Cortex of kidney (tissue), 1 donor: Measurements from ENCODE around the gene SLC25A18.
"Not testable (repeated sequence)": the region's sequence is repeated elsewhere in the genome, so short reads cannot be mapped to it uniquely, and the experiment has no call there.

Experiments used
- DNase-seq: peaks from one replicate; lab custom pipeline; 2025; lab: John Stamatoyannopoulos, UW

Gene SLC25A18, protein sequence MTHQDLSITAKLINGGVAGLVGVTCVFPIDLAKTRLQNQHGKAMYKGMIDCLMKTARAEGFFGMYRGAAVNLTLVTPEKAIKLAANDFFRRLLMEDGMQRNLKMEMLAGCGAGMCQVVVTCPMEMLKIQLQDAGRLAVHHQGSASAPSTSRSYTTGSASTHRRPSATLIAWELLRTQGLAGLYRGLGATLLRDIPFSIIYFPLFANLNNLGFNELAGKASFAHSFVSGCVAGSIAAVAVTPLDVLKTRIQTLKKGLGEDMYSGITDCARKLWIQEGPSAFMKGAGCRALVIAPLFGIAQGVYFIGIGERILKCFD

DNA sequence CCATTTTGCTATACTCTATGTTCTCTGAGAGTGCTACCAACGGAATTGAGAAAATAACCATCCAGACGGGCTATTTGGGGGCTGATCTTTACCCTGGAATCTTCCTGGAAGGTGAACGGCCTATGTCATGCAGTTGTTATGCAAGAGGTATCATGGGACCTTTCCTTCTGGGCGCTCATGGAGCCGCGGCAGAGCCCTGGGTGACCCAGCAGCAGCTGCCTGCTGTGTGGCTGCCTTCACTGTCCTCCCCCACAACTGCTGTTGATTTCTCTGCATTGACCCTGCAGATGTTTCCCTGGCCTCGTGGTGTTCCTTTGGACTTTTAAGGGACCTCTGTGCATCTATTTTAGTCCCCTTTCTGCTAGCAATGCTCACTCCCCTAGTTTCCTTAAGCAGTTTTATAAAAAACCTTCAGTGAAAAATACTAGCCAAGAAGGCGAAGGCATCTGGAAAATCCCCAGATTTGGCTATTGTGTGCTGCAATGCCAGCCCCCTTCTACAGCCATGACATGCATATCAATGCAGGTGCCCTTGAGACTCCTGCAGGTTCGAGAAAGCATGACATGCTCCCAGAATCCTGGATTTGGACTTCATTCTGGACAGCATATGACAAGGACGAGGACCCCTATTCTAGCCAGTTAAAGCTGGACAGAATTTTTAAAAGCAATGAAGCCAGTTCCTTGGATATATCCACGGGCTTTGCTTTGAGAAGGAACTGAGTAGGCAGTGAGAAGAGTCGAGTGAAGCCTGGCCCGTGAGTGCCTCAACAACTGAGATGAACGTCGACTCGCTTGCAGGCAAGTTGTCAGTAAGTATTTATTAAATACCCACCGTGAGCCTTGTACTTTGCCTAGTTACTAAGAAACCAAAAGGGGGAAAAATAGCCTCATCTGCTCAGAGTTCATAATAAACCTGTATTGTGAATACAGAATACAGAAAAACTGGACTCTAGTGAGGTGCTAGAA, at the start of gene SLC25A18:
Gene SLC25A18, plus strand, starts transcription at position 593 of the 965 bp plus-strand sequence. CDS start 16,447 bp downstream, outside the sequence.
- DNase-seq: no peak

DNA sequence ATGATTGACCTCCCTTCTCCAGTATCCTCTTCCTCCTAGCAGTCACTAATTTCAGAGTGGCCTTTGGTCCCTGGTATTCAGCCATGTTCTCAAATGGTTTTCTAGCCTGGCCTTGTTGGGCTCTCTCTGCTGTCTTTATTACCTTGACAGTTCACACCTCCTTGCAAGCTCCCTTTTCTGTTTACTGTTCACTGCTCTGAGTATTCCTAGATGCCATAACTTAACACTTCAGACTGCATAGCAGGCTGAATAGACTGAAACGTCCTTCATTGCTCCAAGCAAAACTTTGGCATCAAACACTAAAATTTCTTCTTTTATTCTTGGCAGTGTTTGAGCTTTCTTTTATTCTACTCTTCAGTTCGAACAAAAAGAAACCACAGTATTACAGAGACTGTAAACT, 49.7 kb upstream of the SLC25A18 start:
- DNase-seq: no peak

DNA sequence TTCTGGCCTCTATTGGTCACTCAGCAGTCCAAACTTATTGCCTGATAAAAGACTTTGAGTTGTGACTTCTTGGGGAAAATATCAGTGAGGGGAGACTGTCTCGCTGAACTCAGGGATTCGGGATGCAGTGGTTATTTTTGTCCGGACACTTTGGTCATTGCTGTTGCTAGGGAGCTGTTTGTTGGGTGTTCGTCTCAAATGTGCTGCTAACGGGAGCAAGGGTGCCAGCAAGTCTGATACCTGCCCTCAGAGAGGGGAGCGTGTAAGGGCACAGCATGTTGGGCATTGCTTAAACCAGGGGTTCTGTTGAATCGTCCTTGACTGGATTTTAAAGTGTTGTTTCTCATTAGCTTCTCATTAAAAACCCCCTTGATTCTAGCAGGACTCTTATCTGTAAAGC, 49.2 kb upstream of the SLC25A18 start:
- DNase-seq: no peak

DNA sequence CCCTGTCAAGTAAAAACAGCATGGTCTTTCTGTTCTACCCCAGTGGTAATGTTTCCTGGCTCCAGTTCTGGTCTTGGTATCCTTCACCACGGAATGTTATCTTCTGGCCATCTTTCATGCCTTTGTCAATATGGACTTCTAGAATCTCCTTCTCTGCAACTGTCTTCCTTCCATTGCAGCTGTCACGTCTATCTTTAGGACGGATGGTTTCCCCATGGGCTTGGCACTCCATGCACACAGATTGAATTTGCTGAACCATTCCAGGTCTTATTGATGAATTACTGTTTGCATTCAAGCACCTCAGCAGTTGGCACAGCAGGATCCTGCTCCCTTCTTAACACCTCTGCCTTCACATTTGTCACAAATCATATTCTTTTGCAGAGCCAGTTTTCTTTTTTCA, 44.9 kb upstream of the SLC25A18 start:
- no peak for DNase-seq

DNA sequence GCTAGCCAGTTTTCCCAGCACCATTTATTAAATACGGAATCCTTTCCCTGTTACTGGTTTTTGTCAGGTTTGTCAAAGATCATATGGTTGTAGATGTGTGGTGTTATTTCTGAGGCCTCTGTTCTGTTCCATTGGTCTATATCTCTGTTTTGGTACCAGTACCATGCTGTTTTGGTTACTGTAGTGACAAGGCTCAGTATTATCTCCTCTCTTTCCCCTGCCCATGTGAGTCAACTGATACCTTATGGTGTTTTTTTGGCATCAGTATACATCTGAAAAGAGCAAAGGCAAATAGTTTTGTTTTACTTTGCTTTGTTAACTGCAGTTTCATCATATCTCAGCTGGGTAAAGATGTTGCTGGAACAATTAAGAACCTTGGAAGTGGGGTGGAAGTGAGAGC, 41.3 kb upstream of the SLC25A18 start:
- not testable (repeated sequence) for DNase-seq

DNA sequence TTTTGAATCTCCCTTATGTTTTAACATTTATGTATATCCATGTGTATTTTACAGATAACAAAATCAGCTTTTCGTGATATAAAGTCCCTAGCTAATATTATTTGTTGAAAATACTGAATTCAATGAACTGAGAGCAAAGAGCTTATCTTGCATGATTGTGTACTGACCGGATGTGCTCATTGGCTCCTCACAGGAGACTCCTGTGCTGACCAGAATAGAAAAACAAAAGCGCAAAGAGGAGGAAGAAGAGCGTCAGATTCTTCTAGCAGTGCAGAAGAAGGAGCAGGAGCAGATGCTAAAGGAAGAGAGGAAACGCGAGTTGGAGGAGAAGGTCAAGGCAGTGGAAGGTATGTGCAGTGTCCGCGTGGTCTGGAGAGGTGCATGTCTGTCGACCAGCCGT, 39.4 kb upstream of the SLC25A18 start:
- DNase-seq: no peak

DNA sequence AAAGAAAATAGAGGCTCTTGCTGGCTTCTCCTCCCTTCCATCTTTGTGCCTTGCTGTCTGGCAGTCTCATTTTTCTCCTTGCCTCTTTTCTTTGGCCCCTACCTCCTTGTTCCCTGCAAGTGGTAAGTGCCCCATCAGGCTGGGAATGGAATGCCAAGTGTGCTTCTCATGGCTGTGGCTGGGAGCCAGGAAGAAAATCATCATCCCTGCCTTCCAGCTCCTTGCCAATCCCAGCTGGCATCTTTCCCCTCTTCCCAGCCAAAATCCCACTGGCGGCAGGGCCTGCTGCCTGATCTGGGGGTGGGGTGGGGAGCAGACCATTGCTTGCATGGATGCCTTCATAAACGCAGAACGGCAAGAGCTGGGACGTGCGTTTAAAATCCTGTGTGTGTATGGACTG, 27.0 kb upstream of the SLC25A18 start:
- DNase-seq: no peak

GRCh38 chr22:17537155-17537554, 26.1 kb upstream of the SLC25A18 start:
- no peak for DNase-seq

- no peak for DNase-seq
Measured at GRCh38 chr22:17540481-17540880, 22.8 kb upstream of the SLC25A18 start.

GRCh38 chr22:17541476-17541875, 21.8 kb upstream of the SLC25A18 start:
- no peak for DNase-seq

- no peak for DNase-seq
Measured at GRCh38 chr22:17542452-17542851, 20.8 kb upstream of the SLC25A18 start.

- no peak for DNase-seq
Measured at GRCh38 chr22:17548010-17548755, 15.1 kb upstream of the SLC25A18 start.

- DNase-seq: no peak
Measured at GRCh38 chr22:17548756-17549035, 14.6 kb upstream of the SLC25A18 start.

DNA sequence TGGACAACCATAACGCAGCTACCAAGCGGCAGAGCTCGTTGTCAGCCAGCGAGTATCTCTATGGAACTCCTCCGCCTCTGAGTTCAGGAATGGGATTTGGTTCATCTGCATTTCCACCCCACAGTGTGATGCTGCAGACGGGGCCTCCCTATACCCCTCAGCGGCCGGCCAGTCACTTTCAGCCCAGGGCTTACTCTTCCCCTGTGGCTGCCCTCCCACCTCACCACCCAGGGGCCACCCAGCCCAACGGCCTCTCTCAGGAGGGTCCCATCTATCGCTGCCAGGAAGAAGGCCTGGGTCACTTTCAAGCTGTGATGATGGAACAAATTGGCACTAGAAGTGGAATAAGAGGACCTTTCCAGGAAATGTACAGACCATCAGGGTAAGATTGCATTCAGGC, 14.1 kb upstream of the SLC25A18 start:
- no peak for DNase-seq

DNA sequence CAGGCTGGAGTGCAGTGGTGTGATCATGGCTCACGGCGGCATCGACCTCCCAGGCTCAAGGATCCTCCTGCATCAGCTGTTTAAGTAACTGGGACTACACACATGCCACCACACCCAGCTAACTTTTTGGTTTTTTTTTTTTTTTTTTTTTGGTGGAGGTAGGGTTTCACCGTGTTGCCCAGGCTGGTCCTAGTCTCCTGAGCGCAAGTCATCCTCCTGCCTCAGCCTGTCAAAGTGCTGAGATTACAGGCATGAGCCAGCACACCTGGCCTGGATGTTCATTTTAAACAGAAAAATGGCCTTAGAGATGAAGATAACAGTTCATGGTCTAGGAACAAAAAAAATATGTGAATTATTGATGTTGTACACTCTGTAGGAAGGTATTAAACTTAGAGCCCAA, 13.6 kb upstream of the SLC25A18 start:
- no peak for DNase-seq

DNA sequence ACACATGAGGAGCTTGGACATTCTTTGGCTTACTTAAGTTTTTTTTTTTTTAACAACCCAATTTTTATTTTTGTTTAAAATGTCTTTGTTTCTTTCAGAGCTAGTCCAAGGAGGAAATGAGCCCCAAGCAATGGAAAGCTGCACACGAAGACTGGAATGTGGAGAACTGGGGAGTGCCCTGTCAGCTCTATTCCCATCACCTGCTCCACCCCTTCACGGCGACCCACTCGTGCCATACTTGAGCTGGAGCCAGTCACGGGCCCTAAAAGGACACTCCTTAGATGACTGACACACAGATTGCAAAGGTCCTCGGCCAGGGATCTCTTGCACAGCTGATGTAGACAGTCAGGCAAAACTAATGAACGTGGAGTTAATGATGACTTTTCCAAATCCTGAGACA, 10.6 kb upstream of the SLC25A18 start:
- no peak for DNase-seq

GRCh38 chr22:17554814-17555213, 8.5 kb upstream of the SLC25A18 start:
- DNase-seq: no peak

DNA sequence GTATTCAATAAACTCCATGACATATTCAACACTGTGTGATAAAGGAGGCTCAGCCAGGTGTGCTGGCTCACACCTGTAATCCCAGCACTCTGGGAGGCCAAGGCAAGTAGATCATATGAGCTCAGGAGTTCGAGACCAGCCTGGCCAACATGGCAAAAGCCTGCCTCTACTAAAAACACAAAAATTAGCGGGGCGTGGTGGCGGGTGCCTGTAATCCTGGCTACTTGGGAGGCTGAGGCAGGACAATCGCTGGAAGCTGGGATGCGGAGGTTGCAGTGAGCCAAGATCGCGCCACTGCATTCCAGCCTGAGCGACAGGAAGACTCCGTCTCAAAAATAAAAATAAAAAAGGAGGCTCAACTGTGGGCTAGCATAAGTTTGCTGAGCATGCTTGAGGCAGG, 4.1 kb upstream of the SLC25A18 start:
- DNase-seq: no peak

DNA sequence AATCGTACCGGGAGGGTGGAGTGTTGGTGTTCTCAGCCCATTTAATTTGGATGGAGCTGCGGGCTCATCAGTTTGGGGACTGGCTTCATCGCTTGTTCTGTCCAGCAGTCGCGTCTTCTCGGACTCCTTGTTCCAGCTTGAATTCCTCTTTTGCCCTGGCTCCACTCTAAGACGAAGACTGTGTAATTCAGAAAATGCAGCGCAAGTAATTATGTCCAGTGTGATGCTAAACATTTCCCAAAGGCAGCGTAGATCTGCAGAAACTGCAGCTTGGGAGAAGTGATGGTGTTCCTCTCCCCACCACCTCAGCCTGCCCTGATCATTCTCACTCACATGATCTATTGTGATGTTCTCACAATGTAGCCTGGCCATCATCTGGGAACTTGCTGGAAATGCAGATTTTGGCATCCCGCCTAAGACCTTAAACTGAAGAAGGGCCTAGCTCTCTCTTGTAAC, 666 bp downstream of the SLC25A18 start:
- DNase-seq: no peak

- DNase-seq: not testable (repeated sequence)
Measured at GRCh38 chr22:17566016-17566687, 2.9 kb downstream of the SLC25A18 start.

DNA sequence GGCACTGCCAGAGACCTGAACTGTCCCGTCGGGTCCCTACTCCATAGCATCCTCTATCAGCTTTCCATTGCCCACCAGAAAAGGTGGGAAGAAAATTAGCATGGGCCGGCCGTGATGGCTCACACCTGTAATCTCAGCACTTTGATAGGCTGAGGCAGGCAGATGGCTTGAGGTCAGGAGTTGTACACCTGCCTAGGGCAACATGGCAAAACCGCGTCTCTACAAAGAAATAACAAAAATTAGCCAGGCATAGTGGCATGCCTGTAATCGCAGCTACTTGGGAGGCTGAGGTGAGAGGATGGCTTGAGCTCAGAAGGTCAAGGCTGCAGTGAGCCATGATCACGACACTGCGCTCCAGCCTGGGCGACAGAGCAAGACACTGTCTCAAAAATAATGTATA, 3.5 kb downstream of the SLC25A18 start:
- DNase-seq: no peak

DNA sequence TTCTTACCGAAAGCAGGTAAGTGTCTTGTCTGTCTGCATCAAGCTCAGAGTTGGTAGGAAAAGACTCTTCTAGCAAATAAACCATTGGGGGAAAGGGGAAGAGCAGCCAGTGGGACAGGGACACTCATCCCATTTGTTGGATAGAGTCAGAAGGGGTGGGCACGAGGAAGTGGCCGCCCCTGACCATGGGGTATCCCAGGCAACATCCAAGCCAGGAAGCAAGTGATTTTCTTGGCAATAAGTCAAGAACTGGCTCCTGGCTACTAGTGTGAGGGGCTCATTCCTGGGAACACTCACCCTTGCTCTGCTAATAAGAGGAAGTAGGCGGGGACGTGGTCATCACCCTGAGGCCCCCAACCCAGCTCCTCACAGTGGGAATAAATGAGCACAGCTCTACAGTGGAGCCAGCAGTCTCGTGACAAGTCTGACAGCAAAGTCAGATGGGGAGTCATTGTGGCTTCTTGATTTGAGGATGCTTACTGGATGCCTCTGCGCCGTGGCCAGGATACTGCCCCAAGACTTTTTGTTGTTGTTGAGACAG, 6.7 kb downstream of the SLC25A18 start:
- no peak for DNase-seq
